ENCODE data around the gene PPP2R2B.

PPP2R2B gene

DNA sequence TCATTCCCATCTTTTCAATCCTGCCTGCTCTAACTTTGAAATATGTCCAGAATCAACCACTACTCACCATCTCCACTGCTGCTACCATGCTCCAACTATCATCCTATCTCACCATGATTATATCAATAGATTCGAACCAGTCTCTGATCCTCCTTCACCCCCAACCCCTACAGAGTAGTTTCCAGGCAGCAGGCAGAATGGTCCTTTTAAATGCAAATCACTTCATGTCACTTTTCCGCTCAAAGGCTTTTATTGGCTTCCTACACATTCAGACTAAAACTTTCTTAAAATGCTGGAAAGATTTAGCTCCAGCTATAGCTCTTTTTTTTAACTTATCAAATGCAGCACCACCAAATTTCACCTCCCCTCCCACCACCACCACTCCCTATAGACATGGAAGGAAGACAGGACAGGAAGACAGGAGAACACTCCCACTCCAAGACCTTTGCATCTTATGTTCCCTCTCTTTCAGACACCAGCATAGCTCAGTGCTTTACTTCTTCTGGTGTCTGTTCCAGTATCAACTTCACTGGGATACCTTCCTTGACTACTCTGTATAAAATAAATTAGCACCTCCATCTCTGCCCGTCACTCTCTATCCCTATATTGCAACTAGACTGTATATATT is 9.9 kb upstream of the PPP2R2B start:
- DNase-seq (ENCODE audit: low read depth) = no peak

DNA sequence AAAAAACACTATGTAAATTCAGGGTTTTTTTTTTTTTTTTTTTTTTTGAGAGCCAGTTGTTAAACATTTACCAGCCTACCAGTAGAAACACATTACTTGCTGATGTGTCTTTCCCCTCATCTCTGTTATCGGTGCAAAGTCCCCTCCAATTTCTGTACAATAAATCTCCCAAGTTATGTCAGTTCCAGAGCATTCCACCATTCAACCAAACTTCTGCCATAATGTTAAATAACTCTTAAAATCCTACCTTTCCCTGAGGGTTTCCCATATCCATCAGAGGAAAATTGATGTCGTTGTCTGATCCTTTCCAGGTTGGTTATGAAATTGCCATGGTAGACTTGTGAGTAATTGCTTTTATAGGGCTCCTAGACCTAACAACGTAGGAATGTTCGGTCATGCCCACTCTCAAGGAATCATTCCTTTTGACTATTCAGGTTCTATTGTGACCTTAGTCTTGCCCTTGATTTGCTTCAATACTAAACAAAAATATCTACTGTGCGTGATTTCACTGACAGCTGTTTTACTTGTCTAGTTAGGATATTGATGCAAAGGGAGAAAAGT is 5.6 kb upstream of the PPP2R2B start:
- no peak for DNase-seq (ENCODE audit: low read depth)

DNA sequence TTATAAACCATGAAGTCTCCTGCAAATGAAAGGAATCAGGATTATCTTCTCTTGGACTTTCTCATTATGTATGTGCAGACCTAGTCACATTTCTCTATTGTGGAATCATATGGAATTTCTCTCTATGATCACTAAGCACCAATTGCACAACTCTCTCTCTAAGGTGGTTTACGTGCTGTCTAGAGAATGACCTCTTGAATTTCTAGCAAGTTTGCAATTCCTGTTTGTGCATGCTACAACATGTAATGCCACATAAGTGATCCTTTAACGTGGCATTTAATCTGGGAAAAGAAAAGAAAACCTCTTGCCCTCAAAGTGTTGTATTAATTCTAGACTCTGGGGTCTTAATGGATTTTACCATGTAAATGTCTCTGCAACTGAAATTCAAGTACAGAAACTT is 5.0 kb upstream of the PPP2R2B start:
- DNase-seq (ENCODE audit: low read depth) = no peak

DNA sequence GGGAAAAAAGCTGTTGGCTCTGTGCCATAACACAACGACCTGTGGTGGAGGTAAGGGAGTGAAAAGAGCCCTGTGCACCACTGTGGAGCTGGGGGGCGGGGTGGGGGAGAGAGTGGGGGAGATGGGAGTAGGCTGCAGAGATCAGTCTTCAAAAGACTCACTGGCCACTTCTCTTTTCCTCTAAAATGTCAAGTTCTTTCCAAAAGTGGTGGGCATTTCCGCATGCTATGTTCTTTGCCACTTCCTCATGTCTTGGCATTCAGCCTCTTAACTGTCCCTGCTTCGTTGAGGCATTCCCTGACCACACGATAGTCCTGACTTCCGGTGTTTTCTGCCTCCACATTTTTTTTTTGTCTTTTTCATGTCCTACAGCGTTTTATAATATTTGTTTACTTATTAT is 2.4 kb upstream of the PPP2R2B start:
- DNase-seq (ENCODE audit: low read depth) = no peak

DNA sequence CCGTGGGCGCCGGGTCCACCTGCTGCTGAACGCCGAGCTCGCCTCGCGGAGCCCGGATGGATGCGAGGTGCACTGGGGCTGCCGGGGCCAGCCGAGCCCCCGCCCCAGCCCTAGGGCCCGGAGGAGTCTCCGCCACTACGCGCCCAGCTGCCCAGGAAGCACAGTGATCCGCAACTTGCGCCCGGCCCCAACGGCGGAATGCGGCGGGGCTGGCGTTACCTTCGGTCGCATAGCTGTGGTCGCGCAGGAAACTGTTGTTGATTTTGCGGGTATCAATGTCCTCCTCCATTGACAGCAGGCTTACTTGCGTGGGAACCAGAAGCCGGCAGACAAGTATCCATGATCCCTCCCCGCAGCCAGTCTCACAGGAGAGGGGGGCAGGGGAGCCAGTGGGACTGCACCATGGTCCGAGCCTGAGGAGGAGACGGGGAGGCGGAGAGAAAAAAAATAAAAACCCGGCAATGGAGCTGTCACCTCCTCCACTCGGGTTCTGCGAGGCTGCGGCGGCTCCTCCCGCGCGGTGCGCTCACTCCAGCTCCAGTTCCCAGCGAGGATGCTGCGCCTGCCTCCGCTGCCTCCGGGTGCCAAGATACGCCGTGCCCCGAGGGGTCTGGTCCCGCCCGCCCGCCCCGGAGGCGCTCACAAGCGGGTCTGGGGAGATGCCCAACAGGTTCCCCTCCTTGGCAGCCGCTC is 628 bp downstream of the PPP2R2B start:
- no peak for DNase-seq (ENCODE audit: low read depth)

DNA sequence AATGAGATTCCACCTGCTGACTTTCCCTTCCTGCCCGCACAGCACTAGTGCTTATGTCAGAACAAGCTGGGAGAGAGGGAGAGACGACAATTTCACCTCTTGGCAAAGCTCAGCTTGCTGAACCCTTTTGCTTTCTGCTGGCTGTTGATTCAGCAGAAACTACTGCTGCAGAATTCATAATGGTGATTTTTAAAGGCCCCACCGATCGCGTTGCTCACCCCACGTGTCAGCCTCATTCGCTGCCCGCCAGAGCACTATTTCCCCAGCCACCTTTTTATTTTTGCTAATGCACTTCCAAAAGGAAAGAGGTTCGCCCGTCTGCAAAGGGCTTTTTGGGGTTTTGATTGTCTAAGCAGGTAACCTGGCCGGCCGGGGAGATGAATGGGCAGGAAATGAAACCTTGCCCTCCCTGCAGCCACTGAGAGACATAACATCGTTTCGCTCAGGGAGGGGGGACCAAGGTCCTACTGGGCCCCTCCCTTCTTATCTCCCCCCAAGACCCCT is 1.3 kb downstream of the PPP2R2B start:
- DNase-seq (ENCODE audit: low read depth) = no peak

DNA sequence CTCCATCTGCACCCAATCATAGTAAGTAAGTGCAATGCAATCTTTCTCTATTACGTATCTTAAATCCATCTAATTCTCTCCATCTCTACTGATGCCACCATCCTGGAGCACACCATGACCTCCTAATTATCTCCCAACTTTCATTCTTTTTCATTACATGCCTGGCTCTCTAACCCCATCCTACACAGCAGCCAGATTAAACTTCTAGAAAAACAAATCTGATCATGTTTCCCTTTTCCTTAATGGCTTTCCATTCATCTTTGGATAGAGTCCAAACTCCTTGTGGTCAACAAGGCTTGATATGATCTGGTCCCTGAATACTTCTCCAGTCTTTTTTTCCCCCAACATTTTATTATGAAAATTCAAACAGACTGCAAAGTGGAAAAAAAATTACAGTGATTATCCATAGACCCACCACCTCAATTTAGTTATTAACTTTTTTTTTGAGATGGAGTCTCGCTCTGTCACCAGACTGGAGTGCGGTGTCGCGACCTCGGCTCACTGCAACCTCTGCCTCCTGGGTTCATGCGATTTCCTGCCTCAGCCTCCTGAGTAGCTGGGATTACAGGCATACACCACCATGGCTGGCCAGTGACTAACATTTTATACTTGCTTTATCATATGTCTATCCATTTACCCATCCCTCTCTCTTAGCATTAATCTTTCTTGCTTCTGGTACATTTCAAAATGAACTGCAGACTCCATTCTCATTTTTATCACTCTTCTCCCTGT is 5.2 kb downstream of the PPP2R2B start:
- DNase-seq (ENCODE audit: low read depth) = no peak

DNA sequence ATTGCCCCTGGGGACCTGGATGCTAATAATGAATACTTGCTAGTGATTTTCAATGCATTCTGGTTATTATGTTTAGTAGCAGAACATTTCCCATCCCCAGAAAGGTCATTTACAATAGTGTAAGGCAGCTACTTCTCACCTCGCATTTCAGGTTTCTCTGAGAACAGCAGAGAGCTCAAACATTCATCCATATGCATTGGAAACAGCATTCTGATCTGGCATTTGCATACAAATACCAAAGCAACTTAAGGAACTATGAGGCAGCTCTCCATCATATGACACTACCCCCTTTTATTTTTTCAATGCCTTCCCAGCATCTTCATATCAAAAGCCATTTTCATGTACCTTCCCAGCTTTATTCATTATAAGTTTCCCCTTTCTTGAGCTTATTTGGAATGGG is 6.4 kb downstream of the PPP2R2B start:
- no peak for DNase-seq (ENCODE audit: low read depth)

DNA sequence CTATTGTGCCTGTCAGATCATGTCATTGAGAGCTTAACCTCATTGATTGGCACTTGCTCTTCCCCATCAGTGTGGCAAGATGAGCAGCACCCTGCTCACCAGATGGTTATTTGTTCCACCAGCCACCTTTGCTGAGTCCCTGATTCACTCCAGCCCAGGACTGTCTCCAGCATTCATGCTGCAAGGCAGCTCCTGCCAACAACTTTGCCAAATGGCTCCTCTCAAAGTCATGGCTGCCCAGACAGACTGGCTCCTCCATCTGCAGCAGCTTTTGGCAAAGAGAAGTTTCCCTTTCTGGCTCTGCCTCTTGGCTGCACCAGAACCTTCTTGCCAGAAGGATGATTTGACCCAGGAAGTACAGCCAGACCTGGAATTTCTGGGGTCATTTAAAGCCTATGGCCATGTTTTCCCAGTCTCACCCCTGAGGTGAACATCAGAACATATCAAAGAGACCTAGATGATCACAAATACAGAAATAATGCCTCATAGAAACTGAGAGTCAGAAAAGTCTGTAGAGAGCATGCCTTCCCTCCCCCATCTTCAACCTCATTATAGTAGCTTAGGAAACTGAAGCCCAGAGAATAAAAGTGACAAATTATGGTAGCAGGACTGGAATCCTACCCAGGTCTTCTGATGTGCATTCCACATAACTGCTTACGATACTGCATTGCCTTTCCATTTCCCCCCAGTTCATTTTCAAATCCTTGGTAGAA is 10.4 kb downstream of the PPP2R2B start:
- DNase-seq (ENCODE audit: low read depth) = no peak

DNA sequence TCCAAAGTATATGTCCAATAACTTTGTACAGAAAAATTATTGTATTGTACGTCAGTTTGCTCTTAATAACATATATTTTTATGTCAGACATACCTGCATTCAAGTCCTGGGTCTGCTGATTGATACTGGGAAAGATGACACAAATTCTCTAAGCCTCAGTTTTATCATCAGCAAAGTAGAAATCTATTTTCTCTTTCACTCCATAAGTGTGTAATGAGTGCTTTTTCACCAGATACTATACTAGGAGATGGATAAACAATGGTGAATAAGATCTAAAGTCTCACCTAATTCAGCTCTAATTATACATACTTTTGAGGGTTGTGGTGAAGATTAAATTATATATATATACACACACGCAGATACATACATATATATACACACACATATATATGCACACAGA is 12.3 kb downstream of the PPP2R2B start:
- no peak for DNase-seq (ENCODE audit: low read depth)

DNA sequence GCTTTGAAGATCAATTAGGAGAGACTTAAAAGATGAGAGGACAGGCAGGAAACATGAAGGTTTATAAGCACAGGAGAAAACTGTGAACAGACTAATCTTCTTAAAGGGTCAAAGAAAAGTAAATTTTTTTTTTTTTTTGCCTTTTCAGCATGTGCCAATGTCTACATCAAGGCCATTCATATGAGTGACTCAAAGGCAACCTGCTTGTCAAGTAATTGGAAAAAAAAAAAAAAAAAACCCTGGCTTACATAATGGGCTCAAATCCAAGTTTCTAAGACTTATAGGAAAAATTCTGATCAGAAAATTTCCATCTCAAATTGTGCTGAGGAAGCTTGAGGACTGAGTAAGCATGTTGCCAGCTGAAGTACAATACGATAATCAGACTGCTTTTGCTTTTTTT is 15.9 kb downstream of the PPP2R2B start:
- DNase-seq (ENCODE audit: low read depth) = no peak

DNA sequence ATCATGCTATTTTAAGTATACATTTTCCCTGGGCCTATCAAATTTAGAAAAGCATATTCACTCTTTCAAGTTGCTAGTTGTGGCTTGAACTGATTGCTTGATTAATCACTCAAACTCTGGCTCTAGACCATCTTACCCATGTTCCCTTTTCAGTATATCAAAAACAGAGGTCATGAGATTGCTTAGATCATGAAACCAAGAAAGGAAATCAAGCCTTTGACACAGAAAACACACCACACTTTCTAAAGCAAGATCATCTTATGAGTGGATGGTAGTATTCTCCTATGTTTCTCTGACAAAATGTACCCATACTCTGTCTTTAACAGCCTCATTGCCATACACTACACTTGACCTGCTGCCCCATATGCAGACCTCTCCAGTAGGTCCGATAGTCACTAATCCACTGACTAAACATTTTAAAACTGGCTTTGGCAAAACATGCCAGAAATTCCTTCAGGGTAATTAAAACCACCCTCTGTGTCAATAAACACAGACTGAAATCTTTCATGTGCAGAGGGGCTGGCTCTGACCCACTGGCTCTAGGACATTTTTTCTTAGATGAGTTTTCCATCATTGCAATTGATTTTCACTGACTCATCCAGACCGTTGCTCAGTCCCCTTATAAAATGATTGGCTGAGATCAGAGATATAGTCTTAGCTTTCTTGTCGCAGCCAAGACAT is 18.2 kb downstream of the PPP2R2B start:
- DNase-seq (ENCODE audit: low read depth) = no peak

DNA sequence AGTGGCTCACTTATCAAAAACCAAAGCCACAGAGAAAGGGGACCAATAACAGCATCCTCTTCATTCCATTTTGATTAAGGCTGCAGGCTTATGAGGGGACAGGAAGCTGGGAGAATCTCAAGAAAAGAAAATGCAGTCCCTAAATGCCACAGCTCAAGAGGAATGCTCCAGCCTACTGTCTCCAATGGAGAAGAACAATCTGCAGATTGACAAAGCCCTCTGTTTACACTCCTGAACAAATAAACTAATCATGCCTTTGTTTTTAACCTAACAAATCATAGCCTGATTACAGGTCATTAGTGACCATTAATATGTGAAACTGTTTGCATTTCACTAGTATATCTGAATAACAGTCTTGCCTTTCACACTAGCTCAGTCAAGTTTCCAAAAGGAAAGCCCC is 26.5 kb downstream of the PPP2R2B start:
- DNase-seq (ENCODE audit: low read depth) = no peak

DNA sequence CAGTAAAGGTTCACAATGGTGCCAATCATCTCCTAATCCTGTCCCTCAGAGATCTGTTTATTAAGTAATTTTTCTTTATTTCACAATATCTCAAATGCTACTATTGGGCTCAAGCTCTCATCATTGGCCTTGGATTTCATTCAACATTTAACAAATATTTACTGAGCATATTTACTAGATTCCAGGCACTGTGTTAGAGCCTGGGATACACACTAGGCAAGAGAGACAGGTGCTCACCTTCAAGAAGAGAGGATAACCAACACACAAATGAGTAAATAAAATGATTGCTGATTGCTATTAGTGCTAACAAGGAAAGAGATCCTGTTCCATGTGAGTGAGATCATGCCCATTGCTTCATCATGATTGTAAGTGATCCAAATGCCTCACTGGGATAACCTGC is 27.4 kb downstream of the PPP2R2B start:
- no peak for DNase-seq (ENCODE audit: low read depth)

DNA sequence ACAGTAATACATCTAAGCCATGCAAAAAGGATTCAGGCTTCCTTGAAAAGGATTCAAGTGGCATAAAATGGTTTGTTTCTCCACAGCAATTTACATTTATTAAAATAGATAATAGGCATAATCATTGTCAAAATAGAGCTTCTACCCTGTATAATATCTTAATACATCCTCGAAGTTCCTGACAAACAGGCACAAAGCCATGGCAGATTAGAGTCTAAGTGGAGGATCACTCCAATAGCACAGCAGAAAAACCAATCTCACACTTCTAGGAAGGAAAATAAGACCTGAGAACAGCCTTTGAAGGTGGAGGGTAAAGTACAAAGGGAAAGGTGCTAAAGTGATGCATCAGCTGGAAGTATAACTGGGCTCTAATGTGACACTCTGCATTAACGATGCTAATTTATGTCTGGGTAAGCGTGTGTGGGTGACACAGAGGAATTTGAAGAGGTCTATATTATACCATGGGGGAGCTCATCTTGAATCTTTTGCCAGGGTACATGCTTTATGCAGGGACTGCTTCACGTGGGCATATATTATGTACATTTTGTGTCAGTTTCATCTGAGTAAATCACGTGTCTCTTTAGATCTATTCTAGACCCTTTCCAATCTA is 28.8 kb downstream of the PPP2R2B start:
- no peak for DNase-seq (ENCODE audit: low read depth)

DNA sequence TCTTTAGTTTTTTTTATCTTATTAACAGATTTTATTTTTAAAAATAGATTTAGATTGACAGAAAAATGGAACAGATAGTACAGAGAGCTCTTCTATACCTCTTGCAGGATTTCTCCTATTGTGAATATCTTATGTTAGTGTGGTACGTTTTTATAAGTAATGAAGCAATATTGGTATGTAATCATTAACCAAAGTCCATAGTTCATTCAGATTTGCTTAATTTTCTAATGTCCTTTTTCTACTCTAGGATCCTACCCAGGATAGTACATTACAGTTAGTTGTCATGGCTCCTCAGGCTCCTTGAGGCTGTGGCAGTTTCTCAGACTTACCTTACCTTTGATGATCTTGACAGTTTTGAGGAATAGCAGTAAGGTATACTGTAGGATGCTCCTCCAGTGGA is 30.4 kb downstream of the PPP2R2B start:
- no peak for DNase-seq (ENCODE audit: low read depth)

DNA sequence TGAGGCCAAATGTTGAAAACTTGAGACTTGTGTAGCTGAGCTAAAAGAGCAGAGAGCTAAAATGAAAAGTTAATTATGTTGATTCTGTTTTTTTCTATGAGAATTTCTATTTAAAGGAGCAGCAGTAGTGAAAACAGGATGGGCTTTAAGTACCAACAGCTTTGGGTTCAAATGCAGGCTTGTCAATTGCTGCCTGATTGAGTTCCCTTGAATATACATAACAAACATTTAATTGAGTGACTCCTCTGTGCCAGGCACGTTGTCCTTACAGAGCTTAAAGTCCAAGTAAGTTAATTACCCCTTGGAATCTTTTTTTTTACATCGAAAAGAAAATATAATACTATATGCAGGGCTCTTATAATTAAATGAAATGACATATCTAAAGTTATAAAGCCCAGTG is 38.5 kb downstream of the PPP2R2B start:
- no peak for DNase-seq (ENCODE audit: low read depth)

DNA sequence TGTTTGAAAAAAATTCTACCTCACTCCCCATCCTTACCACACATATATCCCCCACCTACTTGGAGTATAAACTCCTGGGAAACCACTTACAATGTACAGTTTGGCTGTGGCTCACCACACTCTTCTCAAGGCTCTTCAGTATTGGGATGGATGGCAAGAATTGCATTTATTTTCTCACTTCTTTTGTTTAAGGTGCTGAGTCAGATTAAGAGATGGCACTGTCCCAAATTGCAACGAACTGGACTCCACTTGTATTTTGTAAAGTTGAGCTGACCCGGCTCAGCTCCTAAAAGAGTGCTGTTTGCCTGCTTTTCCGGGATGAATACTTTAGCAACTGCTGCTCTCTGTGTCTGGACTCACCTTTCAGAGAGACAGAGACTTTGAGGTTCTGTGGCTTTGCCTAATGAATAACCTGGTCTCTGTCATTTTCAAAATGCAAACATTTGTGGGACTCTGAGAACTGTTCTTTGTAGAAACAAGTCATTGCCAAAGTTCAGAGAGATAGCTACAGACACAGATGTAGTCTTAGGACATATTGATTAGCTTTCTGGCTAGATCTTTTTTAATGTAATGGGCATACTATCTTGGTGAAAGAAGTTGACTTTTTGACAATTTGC is 42.2 kb downstream of the PPP2R2B start:
- no peak for DNase-seq (ENCODE audit: low read depth)

DNA sequence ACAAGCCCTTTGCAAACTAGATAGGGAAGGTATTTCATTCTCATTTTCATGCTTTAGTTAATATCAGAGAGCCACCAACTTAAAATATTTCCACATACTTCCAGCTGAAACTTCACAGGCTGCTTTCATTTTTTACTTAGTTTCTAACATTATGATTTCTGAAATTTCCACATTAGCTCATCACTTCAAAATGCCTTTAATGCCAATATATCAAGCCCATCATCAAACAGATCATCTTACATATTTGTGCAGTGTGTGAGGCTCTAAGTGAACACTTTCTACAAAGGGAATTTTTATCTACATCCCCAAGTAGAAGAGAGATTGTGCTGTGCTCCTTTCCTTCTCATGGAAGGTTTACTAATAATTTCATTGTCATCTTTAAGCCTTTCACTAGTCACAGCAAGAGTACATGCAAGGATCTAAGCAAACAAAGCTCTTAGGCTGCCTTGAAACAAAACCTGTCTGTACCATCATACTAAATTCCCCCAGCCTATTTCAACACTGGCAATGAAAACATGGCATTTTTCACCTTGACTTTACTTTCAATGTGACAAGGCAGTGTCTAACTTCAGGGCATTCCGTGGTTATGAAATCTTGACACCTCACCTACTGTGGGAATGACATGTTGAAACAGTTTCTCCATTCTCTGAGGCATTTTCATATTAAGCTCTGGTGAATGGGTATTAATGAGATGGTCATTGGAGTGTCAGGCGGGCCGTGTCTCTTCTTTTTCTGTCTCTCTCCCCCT is 45.4 kb downstream of the PPP2R2B start:
- DNase-seq (ENCODE audit: low read depth) = no peak

DNA sequence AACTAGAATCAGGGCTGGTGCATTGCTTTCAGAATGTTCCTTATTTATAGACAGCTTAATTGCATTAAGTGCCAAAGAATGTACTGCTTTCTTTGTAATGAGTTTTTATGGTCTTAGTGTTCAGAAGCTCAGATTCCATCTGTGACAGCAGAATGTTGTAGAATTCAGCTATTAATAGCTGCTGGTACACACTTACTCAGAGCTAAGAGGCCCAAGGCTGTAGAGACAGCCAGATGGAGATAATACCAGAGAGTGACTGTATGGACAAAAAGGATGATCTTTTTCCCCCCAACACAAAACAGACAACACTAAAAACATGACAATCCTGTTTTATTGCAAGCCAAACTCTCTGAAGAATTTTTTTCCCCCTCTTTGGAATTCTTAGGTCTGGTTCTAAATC is 50.2 kb downstream of the PPP2R2B start:
- DNase-seq (ENCODE audit: low read depth) = no peak

Data from T follicular helper cell (primary cell).